GM12873 (cell line): Measurements from ENCODE around the gene CTDNEP1.

ENCODE experiments used
- CTCF ChIP-seq: IDR thresholded peaks from 2 replicates; pipeline ENCODE4 v1.5.1; 2012; ENCODE audit warnings: low read depth, mild to moderate bottlenecking, moderate library complexity, low read length, control low read depth; ENCODE audit not compliant: insufficient read depth; ENCODE audit errors: missing control alignments

Gene CTDNEP1

GRCh38 chr17:7266784-7267183, 15.2 kb upstream of the CTDNEP1 start:
- no peak for TF ChIP-seq CTCF

- TF ChIP-seq CTCF: no peak
Observed at GRCh38 chr17:7263801-7264078, 12.2 kb upstream of the CTDNEP1 start.

- TF ChIP-seq CTCF: no peak
Observed at GRCh38 chr17:7262935-7263800, 11.6 kb upstream of the CTDNEP1 start.

- no peak for TF ChIP-seq CTCF
Observed at GRCh38 chr17:7262192-7262934, 10.8 kb upstream of the CTDNEP1 start, which contains the start of gene CLDN7. TSS of gene CLDN7 (minus strand) at chr17:7262478. CDS start at chr17:7262043, 435 bp downstream.

GRCh38 chr17:7261379-7262191, 10.1 kb upstream of the CTDNEP1 start:
- TF ChIP-seq CTCF: no peak

GRCh38 chr17:7260651-7261378, 9.3 kb upstream of the CTDNEP1 start:
- TF ChIP-seq CTCF: no peak

- TF ChIP-seq CTCF: no peak
Observed at GRCh38 chr17:7260151-7260550, 8.6 kb upstream of the CTDNEP1 start.
